ENCODE results near the gene OAS2.
"Not testable (repeated sequence)": the region's sequence is repeated elsewhere in the genome, so short reads cannot be mapped to it uniquely, and the experiment has no call there.

Gene OAS2

GRCh38 chr12:112950701-112951100 is 27.6 kb upstream of the OAS2 start:
- DNase-seq (ENCODE audit: low spot score): no peak

DNA sequence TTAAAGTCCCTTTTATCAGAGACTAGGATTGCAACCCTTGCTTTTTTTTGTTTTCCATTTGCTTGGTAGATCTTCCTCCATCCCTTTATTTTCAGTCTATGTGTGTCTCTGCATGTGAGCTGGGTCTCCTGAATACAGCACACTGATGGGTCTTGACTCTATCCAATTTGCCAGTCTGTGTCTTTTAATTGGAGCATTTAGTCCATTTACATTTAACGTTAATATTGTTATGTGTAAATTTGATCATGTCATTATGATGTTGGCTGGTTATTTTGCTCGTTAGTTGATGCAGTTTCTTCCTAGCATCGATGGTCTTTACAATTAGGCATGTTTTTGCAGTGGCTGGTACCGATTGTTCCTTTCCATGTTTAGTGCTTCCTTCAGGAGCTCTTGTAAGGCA is 21.2 kb upstream of the OAS2 start:
- DNase-seq (ENCODE audit: low spot score): not testable (repeated sequence)

DNA sequence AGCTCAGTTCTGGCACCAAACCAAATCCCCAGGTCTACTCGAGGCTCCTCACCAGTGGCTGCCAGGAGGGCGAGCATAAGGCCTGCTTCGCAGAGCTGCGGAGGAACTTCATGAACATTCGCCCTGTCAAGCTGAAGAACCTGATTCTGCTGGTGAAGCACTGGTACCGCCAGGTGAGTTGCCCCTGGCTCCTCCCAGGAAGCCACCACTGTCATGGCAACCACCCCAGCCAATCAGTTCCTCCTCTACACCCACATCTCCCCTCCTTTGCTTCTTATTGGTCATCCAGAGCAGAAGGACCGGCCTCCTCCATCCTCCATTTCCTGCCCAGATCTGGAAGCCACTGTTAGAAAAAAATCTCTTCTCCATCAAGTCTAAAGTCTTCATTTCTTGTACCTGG is 17.2 kb upstream of the OAS2 start:
- no peak for DNase-seq (ENCODE audit: low spot score)

DNA sequence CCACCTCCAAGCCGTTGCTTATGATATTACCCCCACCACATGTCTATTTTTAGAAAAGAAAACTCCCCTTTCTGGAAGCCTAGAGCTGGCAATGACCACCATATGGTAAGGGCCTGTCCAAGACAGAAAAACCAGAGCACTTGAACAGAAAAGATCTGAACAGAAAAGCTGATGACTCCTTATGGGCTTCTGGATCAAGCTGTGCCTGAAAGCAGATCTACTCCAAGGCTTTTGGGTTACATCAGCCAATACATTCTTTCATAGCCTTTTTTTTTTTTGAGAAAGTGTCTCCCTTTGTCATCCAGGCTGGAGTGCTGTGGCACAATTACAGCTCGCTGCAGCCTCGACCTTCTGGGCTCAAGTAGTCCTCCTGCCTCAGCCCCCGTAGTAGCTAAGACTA is 16.8 kb upstream of the OAS2 start:
- no peak for DNase-seq (ENCODE audit: low spot score)

DNA sequence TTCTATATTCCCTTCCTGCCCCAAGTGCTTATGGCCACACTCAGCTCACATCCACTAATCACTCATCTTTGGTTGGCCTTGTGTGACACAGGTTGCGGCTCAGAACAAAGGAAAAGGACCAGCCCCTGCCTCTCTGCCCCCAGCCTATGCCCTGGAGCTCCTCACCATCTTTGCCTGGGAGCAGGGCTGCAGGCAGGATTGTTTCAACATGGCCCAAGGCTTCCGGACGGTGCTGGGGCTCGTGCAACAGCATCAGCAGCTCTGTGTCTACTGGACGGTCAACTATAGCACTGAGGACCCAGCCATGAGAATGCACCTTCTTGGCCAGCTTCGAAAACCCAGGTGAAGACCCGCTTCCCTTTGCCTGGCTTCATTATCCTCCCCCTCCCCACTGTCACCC is 15.8 kb upstream of the OAS2 start:
- DNase-seq (ENCODE audit: low spot score): no peak

DNA sequence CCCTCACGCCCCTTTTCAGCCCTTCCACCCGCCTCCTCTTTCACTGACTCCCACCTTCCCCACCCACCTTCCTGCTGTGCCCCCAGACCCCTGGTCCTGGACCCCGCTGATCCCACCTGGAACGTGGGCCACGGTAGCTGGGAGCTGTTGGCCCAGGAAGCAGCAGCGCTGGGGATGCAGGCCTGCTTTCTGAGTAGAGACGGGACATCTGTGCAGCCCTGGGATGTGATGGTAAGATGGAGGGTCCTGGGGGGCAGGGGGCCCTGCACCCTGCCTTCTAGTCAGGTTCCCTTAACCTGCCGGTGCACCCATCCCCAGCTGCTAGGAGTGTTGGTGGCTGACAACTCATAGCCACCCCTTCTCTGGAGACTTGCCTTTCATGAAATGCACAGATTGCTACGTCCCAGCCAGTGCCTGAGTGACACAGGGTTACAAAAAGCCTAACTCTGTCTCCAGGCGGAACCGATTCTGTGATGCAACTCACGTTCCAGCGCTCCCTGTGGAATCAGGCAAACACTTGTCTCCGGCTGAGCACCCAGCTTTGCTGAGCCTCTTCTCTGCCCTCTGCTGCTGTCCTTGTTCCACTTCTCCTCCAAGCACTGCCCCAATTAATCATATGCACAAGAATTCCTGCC is 15.0 kb upstream of the OAS2 start:
- no peak for DNase-seq (ENCODE audit: low spot score)

GRCh38 chr12:112964067-112964670 is 14.2 kb upstream of the OAS2 start:
- no peak for DNase-seq (ENCODE audit: low spot score)

- no peak for DNase-seq (ENCODE audit: low spot score)
Observed at GRCh38 chr12:112964915-112965314, 13.4 kb upstream of the OAS2 start.

DNA sequence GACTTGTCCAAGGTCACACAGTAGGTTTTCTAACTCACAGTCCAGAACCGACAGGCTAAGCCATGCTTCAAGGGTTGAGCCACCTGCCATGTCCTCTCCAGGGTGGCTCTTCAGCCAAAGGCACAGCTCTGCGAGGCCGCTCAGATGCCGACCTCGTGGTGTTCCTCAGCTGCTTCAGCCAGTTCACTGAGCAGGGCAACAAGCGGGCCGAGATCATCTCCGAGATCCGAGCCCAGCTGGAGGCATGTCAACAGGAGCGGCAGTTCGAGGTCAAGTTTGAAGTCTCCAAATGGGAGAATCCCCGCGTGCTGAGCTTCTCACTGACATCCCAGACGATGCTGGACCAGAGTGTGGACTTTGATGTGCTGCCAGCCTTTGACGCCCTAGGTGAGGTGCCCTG is 12.7 kb upstream of the OAS2 start:
- DNase-seq (ENCODE audit: low spot score): no peak

DNA sequence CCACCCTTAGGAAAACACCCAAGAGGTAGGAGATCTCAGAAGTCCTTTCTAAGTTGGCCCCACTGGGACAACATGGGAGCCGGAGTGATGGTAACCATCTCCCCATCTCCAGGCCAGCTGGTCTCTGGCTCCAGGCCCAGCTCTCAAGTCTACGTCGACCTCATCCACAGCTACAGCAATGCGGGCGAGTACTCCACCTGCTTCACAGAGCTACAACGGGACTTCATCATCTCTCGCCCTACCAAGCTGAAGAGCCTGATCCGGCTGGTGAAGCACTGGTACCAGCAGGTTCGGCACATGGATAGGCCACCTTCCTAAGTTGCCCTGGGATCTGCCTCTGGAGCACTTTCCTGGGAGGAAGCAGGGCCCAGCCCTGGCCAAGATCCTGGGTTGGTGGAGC is 11.0 kb upstream of the OAS2 start:
- no peak for DNase-seq (ENCODE audit: low spot score)

DNA sequence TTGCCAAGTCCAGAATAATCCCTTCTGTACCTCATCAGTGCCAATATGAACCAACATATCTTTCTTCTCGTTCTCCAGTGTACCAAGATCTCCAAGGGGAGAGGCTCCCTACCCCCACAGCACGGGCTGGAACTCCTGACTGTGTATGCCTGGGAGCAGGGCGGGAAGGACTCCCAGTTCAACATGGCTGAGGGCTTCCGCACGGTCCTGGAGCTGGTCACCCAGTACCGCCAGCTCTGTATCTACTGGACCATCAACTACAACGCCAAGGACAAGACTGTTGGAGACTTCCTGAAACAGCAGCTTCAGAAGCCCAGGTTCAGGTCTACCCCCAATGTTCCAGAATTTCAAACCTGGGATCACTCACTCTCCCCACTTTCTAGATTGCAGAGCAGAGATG is 10.5 kb upstream of the OAS2 start:
- no peak for DNase-seq (ENCODE audit: low spot score)

DNA sequence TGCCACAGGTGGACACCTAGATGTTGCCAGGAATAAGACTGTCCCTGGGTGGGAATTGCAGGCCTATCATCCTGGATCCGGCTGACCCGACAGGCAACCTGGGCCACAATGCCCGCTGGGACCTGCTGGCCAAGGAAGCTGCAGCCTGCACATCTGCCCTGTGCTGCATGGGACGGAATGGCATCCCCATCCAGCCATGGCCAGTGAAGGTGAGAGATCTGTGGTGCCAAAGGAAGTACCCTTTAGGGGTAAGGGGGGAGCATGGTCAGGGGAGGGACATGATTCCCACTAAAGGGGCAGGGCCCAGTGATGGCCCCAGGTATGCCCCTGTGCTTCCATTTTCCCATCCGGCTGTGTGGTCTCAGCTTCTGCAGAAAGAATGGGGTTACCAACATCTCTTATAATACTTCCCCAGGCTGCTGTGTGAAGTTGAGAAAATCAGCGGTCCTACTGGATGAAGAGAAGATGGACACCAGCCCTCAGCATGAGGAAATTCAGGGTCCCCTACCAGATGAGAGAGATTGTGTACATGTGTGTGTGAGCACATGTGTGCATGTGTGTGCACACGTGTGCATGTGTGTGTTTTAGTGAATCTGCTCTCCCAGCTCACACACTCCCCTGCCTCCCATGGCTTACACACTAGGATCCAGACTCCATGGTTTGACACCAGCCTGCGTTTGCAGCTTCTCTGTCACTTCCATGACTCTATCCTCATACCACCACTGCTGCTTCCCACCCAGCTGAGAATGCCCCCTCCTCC is 8.6 kb upstream of the OAS2 start:
- DNase-seq (ENCODE audit: low spot score): no peak

GRCh38 chr12:112970391-112970790 is 7.9 kb upstream of the OAS2 start:
- no peak for DNase-seq (ENCODE audit: low spot score)

GRCh38 chr12:112971248-112971647 is 7.1 kb upstream of the OAS2 start:
- no peak for DNase-seq (ENCODE audit: low spot score)

GRCh38 chr12:112973011-112973735 is 5.1 kb upstream of the OAS2 start:
- DNase-seq (ENCODE audit: low spot score): no peak

- DNase-seq (ENCODE audit: low spot score): no peak
Observed at GRCh38 chr12:112973818-112974231, 4.5 kb upstream of the OAS2 start.

- DNase-seq (ENCODE audit: low spot score): no peak
Observed at GRCh38 chr12:112974904-112975303, 3.4 kb upstream of the OAS2 start.

DNA sequence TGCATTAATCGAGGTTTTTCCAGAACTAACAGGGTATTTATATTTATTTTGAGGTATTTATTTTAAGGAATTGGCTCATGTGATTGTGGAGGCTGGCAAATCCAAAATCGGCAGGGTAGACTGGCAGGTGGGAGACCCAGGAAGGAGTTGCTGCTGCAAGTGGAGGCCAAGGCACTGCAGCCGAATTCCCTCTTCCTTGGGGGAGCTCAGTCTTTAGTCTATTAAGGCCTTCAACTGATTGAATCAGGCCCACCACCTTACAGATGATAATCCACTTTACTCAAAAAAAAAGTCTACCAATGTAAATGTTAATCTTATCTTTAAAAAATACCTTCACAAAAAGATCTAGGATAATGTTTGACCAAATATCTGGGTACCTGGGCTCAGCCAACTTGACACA is 1.2 kb upstream of the OAS2 start:
- no peak for DNase-seq (ENCODE audit: low spot score)

GRCh38 chr12:112977641-112978040 is 678 bp upstream of the OAS2 start:
- no peak for DNase-seq (ENCODE audit: low spot score)

DNA sequence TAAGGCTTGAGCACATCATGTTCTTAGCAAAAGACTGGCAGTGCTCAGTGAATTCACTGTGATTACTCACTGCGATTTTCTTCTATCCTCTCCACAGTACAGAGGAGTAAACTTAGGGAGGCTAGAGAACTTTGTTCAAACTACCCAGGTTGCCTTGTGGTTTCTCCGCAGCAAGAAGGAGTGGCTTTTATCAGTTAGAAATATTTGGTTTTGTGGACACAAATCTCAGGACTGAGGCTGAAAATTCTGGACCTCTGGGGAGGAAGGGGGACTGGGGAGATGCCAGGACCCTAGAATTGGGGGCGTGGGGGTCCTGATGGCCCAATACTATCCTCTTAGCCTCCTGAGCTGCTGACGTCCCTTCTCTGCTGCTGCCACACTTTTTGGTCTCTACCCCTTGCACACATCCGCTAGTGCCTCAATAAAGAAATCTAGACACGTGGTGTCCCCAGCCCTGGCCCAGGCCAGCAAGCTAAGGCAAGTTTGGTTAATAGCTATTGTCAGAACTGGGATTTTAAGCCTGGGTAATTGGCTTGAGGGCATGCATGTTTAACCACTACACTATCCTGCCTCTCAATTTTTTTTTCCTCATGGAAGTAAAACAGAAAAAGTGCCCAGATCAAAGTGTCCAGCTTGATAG is 842 bp downstream of the OAS2 start:
- DNase-seq (ENCODE audit: low spot score): no peak

GRCh38 chr12:112980491-112981158 is 2.3 kb downstream of the OAS2 start:
- DNase-seq (ENCODE audit: low spot score): no peak
